Activated CD4-positive, alpha-beta T cell treated with anti-CD3 and anti-CD28 coated beads, Interleukin-2, amount 50 U/mL, for 24 hours (primary cell): ENCODE measurements around the gene KRTAP4-8.
"Not testable (repeated sequence)": the region's sequence is repeated elsewhere in the genome, so short reads cannot be mapped to it uniquely, and the experiment has no call there.

Source experiments
- DNase-seq, 2 donors: peaks; one replicate each; pipeline ENCODE4 v3.0.0-alpha.2; 2020; ENCODE audit warnings: low read depth in 1 of 2, low spot score in 1 of 2

Gene KRTAP4-8

GRCh38 chr17:41108728-41109386 is 10.9 kb upstream of the KRTAP4-8 start:
- DNase-seq = not testable (repeated sequence)

GRCh38 chr17:41107941-41108450 is 10.1 kb upstream of the KRTAP4-8 start:
- DNase-seq = no peak

GRCh38 chr17:41105347-41105746 is 7.4 kb upstream of the KRTAP4-8 start, which contains the start of gene KRTAP4-9:
TSS of gene KRTAP4-9 (plus strand) at chr17:41105389. CDS start at chr17:41105389, 0 bp downstream.
- DNase-seq = not testable (repeated sequence)

- not testable (repeated sequence) for DNase-seq
Observed at GRCh38 chr17:41104386-41105038, 6.6 kb upstream of the KRTAP4-8 start.

- DNase-seq = no peak
Observed at GRCh38 chr17:41103896-41104295, 6.0 kb upstream of the KRTAP4-8 start.

- no peak for DNase-seq
Observed at GRCh38 chr17:41101586-41102259, 3.8 kb upstream of the KRTAP4-8 start, which contains the start of gene KRTAP4-16. TSS of gene KRTAP4-16 (minus strand) at chr17:41102209. CDS start at chr17:41102209, 0 bp downstream.

- DNase-seq = not testable (repeated sequence)
Observed at GRCh38 chr17:41099682-41100480, 1.9 kb upstream of the KRTAP4-8 start.

GRCh38 chr17:41098481-41098880 is 539 bp upstream of the KRTAP4-8 start:
- DNase-seq = no peak

GRCh38 chr17:41096055-41096454 is 1.9 kb downstream of the KRTAP4-8 start:
- DNase-seq = no peak

- DNase-seq = not testable (repeated sequence)
Observed at GRCh38 chr17:41088760-41089352, 9.1 kb downstream of the KRTAP4-8 start.

- DNase-seq = not testable (repeated sequence)
Observed at GRCh38 chr17:41084100-41084856, 13.7 kb downstream of the KRTAP4-8 start, which contains the start of gene KRTAP4-7. TSS of gene KRTAP4-7 (plus strand) at chr17:41084150. CDS start at chr17:41084207, 57 bp downstream.

- DNase-seq = not testable (repeated sequence)
Observed at GRCh38 chr17:41083427-41083826, 14.5 kb downstream of the KRTAP4-8 start.

GRCh38 chr17:41082626-41083025 is 15.3 kb downstream of the KRTAP4-8 start:
- DNase-seq = no peak

GRCh38 chr17:41076788-41077187 is 21.2 kb downstream of the KRTAP4-8 start:
- DNase-seq = no peak

- DNase-seq = no peak
Observed at GRCh38 chr17:41073676-41074075, 24.3 kb downstream of the KRTAP4-8 start.

GRCh38 chr17:41071606-41072360 is 26.2 kb downstream of the KRTAP4-8 start:
- no peak for DNase-seq

GRCh38 chr17:41069031-41069430 is 28.9 kb downstream of the KRTAP4-8 start:
- DNase-seq = no peak

GRCh38 chr17:41067281-41067680 is 30.7 kb downstream of the KRTAP4-8 start:
- DNase-seq = no peak
